Measurements from ENCODE around the gene RAPGEF2. TPM values are rescaled to one million over a fixed set of nuclear protein-coding genes. Genes with fewer than 3 reads are reported as not detected.

RAPGEF2 gene
- total and polyA plus RNA-seq, 10 donors: 4.4 to 115 (median 91.0) TPM

- Histone ChIP-seq H3K27ac (peak overlapping the region in 1 of 8 donors; percentile 38), H3K4me1 (peaks cover 0 to 35% (median 13%) of the 10 kb centered on the region in 6 donors), H3K4me3 (no peak overlapping the region), H3K27me3 (replicated peaks in 1 of 7) (no peaks in the 10 kb centered on the region), H3K9me3 (peaks cover 0 to 9% (median 0%) of the 10 kb centered on the region in 8 donors), H3K36me3 (no peaks in the 10 kb centered on the region)
- DNase-seq: no peak
- intact Hi-C loops (cut with DNase I; ENCODE audit: low total_unique reads): no loop called here
- 64 to 77% (median 71%) methylated on average over 2 of the region's 2 CpGs for WGBS, 5 donors
- TF ChIP-seq CTCF (IDR thresholded peaks at IDR 0.05 in 8 of 11, conservative IDR thresholded peaks at IDR 0.05 in 3 of 11) (no peak), POLR2AphosphoS5 (IDR thresholded peaks at IDR 0.05) (no peak), POLR2A (IDR thresholded peaks at IDR 0.05) (no peak)
Observed at GRCh38 chr4:159117968-159118367, 15.1 kb downstream of the RAPGEF2 start.

- Histone ChIP-seq H3K4me3 (no peak overlapping the region), H3K9me3 (no peaks in the 10 kb centered on the region), H3K36me3 (no peaks in the 10 kb centered on the region), H3K27me3 (replicated peaks in 1 of 7) (no peaks in the 10 kb centered on the region), H3K4me1 (peaks cover 0 to 53% (median 15%) of the 10 kb centered on the region in 6 donors), H3K27ac (no peak overlapping the region)
- whole genome bisulfite sequencing, 5 donors: 93 to 98% (median 93%) methylated on average over 2 of the region's 2 CpGs
- intact Hi-C loops (cut with DNase I; ENCODE audit: low total_unique reads): no loop called here
- DNase-seq: no peak
- TF ChIP-seq POLR2AphosphoS5 (IDR thresholded peaks at IDR 0.05) (no peak), POLR2A (IDR thresholded peaks at IDR 0.05) (no peak), CTCF (IDR thresholded peaks at IDR 0.05 in 8 of 11, conservative IDR thresholded peaks at IDR 0.05 in 3 of 11) (no peak)
Observed at GRCh38 chr4:159121371-159121770, 18.5 kb downstream of the RAPGEF2 start.

GRCh38 chr4:159126716-159127115, 23.8 kb downstream of the RAPGEF2 start:
- 85 to 88% (median 87%) methylated on average over 5 of the region's 5 CpGs for WGBS, 5 donors
- Histone ChIP-seq H3K4me3 (no peak overlapping the region), H3K27ac (no peak overlapping the region), H3K9me3 (no peaks in the 10 kb centered on the region), H3K27me3 (replicated peaks in 1 of 7) (no peaks in the 10 kb centered on the region), H3K4me1 (peaks cover 0 to 40% (median 3%) of the 10 kb centered on the region in 6 donors), H3K36me3 (no peaks in the 10 kb centered on the region)
- no peak for DNase-seq
- no peak for TF ChIP-seq POLR2A (IDR thresholded peaks at IDR 0.05)
- TF ChIP-seq CTCF (IDR thresholded peaks at IDR 0.05 in 8 of 11, conservative IDR thresholded peaks at IDR 0.05 in 3 of 11): no peak
- TF ChIP-seq POLR2AphosphoS5 (IDR thresholded peaks at IDR 0.05): no peak
- intact Hi-C loops (cut with DNase I; ENCODE audit: low total_unique reads): no loop called here

- TF ChIP-seq POLR2AphosphoS5 (IDR thresholded peaks at IDR 0.05): no peak
- no peak for TF ChIP-seq CTCF (IDR thresholded peaks at IDR 0.05 in 8 of 11, conservative IDR thresholded peaks at IDR 0.05 in 3 of 11)
- no peak for TF ChIP-seq POLR2A (IDR thresholded peaks at IDR 0.05)
- H3K4me1 ChIP-seq: peaks cover 0 to 35% (median 3%) of the 10 kb centered on the region in 6 donors
- H3K27ac ChIP-seq: no peak overlapping the region
- intact Hi-C loops (cut with DNase I; ENCODE audit: low total_unique reads): no loop called here
- H3K27me3 ChIP-seq (replicated peaks in 1 of 7): no peaks in the 10 kb centered on the region
- no peaks in the 10 kb centered on the region for H3K36me3 ChIP-seq
- H3K9me3 ChIP-seq: no peaks in the 10 kb centered on the region
- no peak for DNase-seq
- H3K4me3 ChIP-seq: no peak overlapping the region
- WGBS, 5 donors: 89 to 96% (median 94%) methylated on average over 4 of the region's 4 CpGs
Observed at GRCh38 chr4:159127745-159128518, 25.1 kb downstream of the RAPGEF2 start.

All from spleen (tissue), 11 donors.